ENCODE results near the gene HELT. TPM values are rescaled to one million over a fixed set of nuclear protein-coding genes. Genes with fewer than 3 reads are reported as not detected.

The HELT gene, protein sequence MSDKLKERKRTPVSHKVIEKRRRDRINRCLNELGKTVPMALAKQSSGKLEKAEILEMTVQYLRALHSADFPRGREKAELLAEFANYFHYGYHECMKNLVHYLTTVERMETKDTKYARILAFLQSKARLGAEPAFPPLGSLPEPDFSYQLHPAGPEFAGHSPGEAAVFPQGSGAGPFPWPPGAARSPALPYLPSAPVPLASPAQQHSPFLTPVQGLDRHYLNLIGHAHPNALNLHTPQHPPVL
- total RNA-seq (not detected), polyA plus RNA-seq (ENCODE audit: insufficient read depth, low read depth, low replicate concordance) (0.37 TPM)
- long read RNA-seq, donor 1: 0 reads
- long read RNA-seq, donor 2: 0 reads
- long read RNA-seq, donor 3: 0 reads
- long read RNA-seq, donor 4: 0 reads
- long read RNA-seq, donor 5: 0 reads
- long read RNA-seq, donor 6: 0 reads
- long read RNA-seq, donor 7: 0 reads
- long read RNA-seq, donor 8, partial matches to known transcripts: 0 of 1 reads
- long read RNA-seq, donor 8, other reads (novel, unspliced or antisense): 0 of 1 reads
- long read RNA-seq, donor 9: 0 reads
- long read RNA-seq, donor 10: 0 reads

DNA sequence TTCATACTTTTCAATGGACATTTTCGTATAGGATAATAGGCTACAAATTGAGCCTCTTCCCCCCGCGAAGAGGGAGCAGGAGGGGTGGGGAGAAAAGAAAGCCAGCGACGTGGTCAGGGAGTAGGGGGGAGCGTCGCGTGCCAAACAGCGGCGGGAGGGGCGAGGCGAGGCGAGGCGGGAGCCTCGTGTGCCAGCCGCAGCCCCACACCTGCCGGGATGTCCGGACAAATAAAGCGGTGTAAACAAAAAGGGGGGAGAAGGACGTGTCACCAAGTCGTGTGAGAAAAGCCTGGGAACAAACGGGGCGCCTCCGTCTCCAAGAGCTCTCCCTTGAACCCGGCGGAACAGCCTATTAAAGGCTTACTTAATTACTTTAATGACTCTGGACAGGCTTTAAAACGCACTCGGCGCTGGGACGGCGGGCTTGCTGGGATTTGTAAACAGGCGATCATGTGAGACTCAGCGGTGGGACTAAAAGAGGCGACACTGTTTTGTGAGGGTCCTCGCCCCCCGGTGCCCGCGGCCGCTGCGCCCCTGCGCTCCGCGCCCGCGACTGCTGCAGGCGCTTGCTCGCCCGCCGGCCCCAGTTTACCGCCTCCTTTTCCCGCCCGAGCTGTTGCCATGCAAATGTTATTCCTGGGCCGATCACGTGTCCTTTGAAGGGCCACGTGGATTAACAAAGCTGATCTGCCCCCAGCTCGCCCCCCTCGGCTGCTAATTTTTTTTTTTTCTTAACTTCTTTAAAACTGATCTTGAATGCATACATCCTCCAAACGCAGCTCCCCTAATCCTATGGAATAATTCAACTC lies at the start of gene HELT:
HELT (plus strand) TSS at position 527 of the 809 bp plus-strand sequence. CDS start 439 bp downstream, outside the sequence.
- Histone ChIP-seq H3K4me3 (ENCODE audit: low read length in 3 of 3) (no peak within 1 kb of the TSS), H3K9me3 (ENCODE audit: control insufficient read depth in 2 of 3, insufficient read depth in 1 of 3, low read length in 3 of 3) (no peaks in the 10 kb centered on the region), H3K36me3 (ENCODE audit: control insufficient read depth in 2 of 3, insufficient read depth in 3 of 3, low read length in 3 of 3) (no peaks in the 10 kb centered on the region), H3K9ac (ENCODE audit: low read length in 3 of 3) (no peak within 1 kb of the TSS), H3K4me1 (ENCODE audit: control insufficient read depth in 2 of 3, insufficient read depth in 2 of 3, low read depth in 1 of 3, low read length in 3 of 3) (peaks cover 0 to 11% (median 0%) of the 10 kb centered on the region in 3 donors), H3K27ac (ENCODE audit: low read depth in 2 of 2, low read length in 2 of 2) (no peak within 1 kb of the TSS), H3K27me3 (ENCODE audit: control insufficient read depth, insufficient read depth, low read length) (peaks cover 48% of the 10 kb centered on the region)
- DNase-seq (no peak), FAIRE-seq (no peak)
- TF ChIP-seq CTCF (IDR thresholded peaks at IDR 0.05; ENCODE audit: borderline replicate concordance, extremely low read depth, insufficient read depth): no peak
- intact Hi-C loops (cut with DNase I): no loop called here

- Histone ChIP-seq H3K4me1 (ENCODE audit: control insufficient read depth in 2 of 3, insufficient read depth in 2 of 3, low read depth in 1 of 3, low read length in 3 of 3) (peaks cover 0 to 8% (median 7%) of the 10 kb centered on the region in 3 donors), H3K27me3 (ENCODE audit: control insufficient read depth, insufficient read depth, low read length) (no peaks in the 10 kb centered on the region), H3K27ac (ENCODE audit: low read depth in 2 of 2, low read length in 2 of 2) (no peak overlapping the region), H3K4me3 (ENCODE audit: low read length in 3 of 3) (no peak overlapping the region), H3K36me3 (ENCODE audit: control insufficient read depth in 2 of 3, insufficient read depth in 3 of 3, low read length in 3 of 3) (no peaks in the 10 kb centered on the region), H3K9ac (ENCODE audit: low read length in 3 of 3) (peak overlapping the region in 2 of 3 donors; percentile 41 to 43), H3K9me3 (ENCODE audit: control insufficient read depth in 2 of 3, insufficient read depth in 1 of 3, low read length in 3 of 3) (no peaks in the 10 kb centered on the region)
- FAIRE-seq: peak; percentile 61
- no peak for TF ChIP-seq CTCF (IDR thresholded peaks at IDR 0.05; ENCODE audit: borderline replicate concordance, extremely low read depth, insufficient read depth)
- intact Hi-C loops (cut with DNase I): no loop called here
- DNase-seq: peak in 1 of 5 donors; percentile 89
These were observed 49.5 kb upstream of the HELT start for GRCh38 chr4:184968784-184969201.

- intact Hi-C loops (cut with DNase I): no loop called here
- no peak for TF ChIP-seq CTCF (IDR thresholded peaks at IDR 0.05; ENCODE audit: borderline replicate concordance, extremely low read depth, insufficient read depth)
- DNase-seq: no peak
- Histone ChIP-seq H3K4me1 (ENCODE audit: control insufficient read depth in 2 of 3, insufficient read depth in 2 of 3, low read depth in 1 of 3, low read length in 3 of 3) (peaks cover 0 to 8% (median 7%) of the 10 kb centered on the region in 3 donors), H3K27me3 (ENCODE audit: control insufficient read depth, insufficient read depth, low read length) (no peaks in the 10 kb centered on the region), H3K9ac (ENCODE audit: low read length in 3 of 3) (no peak overlapping the region), H3K9me3 (ENCODE audit: control insufficient read depth in 2 of 3, insufficient read depth in 1 of 3, low read length in 3 of 3) (no peaks in the 10 kb centered on the region), H3K4me3 (ENCODE audit: low read length in 3 of 3) (no peak overlapping the region), H3K27ac (ENCODE audit: low read depth in 2 of 2, low read length in 2 of 2) (no peak overlapping the region), H3K36me3 (ENCODE audit: control insufficient read depth in 2 of 3, insufficient read depth in 3 of 3, low read length in 3 of 3) (no peaks in the 10 kb centered on the region)
- FAIRE-seq: no peak
These were observed 48.7 kb upstream of the HELT start for GRCh38 chr4:184969610-184970009.
